H4 (cell line): ENCODE measurements around the gene PHACTR1. TPM values are rescaled to one million over a fixed set of nuclear protein-coding genes. Genes with fewer than 3 reads are reported as not detected.
"Not testable (repeated sequence)": the region's sequence is repeated elsewhere in the genome, so short reads cannot be mapped to it uniquely, and the experiment has no call there.

Experiments used
- DNase-seq: peaks from one replicate; pipeline ENCODE4 v3.0.0-alpha.2; 2015; ENCODE audit warnings: low spot score
- total RNA-seq: library from RNA; depleted of rRNA; stranded (reverse); fragments of >200 nt; shearing (Covaris generic); gene quantifications from 2 replicates; pipeline ENCODE4 v1.2.3, GENCODE V29; 2014

Gene PHACTR1
- total RNA-seq, 1 experiment from 2014 or later = 3.3 TPM

GRCh38 chr6:13101985-13102384 lies 385.4 kb downstream of the PHACTR1 start:
- no peak for DNase-seq

- DNase-seq = no peak
Measured at GRCh38 chr6:13103169-13103568, 386.6 kb downstream of the PHACTR1 start.

GRCh38 chr6:13105139-13105538 lies 388.6 kb downstream of the PHACTR1 start:
- DNase-seq = no peak

- no peak for DNase-seq
Measured at GRCh38 chr6:13112921-13113320, 396.4 kb downstream of the PHACTR1 start.

DNA sequence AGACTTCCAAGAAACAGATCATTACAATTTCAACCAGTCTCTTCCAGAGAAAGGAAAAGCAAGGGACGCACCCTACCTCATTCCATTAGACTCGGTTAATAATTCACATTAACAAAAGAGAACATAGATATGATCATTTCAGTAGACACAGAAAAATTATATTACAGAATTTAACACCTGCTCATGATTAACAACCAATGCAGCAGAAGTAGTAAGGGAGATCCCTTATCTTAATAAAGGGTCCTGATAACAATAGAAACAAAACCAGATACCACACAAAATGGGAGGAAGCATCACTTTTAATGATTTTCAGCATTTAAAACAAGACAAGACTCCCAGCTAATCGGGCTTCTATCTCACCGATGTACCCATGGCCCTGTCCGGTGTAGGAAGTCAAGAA lies 396.8 kb downstream of the PHACTR1 start:
- DNase-seq = no peak

GRCh38 chr6:13113981-13114593 lies 397.5 kb downstream of the PHACTR1 start:
- DNase-seq = no peak

DNA sequence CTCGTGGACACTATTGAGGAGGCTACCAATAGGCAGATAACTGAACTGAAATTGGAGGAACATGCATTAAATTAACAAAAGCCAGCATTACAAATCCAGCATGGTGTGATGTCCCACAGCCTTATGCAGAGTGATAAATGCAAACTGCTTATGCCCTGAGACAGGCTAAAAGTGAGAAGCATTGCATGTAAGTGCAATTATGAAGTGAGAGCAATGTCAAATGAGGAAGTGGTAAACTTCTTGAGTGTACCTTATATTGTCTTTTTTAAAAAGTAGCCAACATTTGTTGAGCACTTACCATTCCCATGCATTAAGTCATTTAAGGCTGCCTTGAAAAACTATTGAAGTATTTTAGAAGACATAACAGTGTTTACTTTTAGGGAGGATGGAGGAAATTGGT lies 399.6 kb downstream of the PHACTR1 start:
- no peak for DNase-seq

GRCh38 chr6:13117570-13117969 lies 401.0 kb downstream of the PHACTR1 start:
- no peak for DNase-seq

- no peak for DNase-seq
Measured at GRCh38 chr6:13119549-13119948, 403.0 kb downstream of the PHACTR1 start.

DNA sequence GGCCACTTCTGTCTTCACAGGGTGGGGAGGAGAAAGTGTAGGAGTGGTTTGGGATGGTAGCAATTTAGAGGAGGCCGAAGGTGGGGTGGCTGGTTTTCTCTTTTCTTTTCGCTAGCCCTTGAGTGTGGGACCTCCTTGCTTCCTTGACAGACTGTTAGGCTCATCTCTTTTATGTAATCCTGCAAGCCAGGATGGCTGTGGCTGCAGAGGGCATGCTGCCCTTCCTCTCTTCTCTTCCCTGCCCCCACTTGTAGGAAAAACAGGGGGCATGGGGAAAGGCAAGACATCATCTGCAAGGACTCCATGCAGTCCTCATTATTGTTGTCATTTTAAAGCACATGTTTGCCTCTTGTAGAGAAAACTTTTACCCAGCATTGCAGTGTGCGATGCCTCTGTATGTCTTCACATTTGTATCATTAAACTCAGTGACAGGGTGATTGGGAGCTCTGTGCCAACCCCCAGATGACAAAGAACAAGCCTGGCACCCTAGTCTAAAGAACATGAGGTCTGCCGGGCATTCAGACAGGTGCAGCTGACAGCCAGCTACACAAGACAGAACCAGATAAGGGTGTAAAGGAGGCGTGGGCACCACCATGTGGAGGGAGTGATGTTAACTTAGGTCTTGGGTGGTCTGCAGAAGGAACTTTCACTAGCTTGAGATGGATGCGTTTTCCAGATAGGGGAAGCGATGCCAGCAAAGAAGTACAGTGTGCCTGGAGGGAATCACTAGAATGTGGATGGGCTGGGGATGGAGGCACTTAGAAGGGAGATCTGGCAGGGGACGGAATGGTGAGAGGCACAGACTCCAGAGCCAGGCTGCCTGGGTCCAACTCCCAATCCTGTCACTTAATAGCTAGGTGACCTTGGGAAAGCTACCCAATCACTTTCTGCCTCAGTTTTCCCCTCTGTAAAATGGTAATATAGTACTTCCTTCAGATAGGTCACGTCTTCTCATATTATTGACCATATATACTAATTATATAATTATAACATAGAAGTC lies 404.2 kb downstream of the PHACTR1 start:
- no peak for DNase-seq

DNA sequence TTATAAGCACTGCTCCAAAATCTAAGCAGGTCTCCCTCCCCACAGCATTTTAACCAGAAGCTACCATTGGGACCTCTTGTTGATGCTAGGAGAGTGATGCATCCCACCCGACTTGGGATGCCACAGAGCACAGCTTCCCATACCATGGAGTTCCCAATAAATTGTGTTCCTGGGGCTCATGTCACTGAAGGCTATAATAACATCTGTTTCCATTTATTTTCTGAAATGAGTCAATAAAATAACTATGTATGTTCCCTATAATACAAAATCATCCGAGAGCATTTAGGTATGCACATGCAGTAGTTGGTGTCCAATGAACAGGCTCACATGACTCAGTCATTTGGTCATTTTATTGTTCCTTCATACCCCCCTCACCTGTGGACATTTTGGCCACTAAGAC lies 407.6 kb downstream of the PHACTR1 start:
- DNase-seq = no peak

DNA sequence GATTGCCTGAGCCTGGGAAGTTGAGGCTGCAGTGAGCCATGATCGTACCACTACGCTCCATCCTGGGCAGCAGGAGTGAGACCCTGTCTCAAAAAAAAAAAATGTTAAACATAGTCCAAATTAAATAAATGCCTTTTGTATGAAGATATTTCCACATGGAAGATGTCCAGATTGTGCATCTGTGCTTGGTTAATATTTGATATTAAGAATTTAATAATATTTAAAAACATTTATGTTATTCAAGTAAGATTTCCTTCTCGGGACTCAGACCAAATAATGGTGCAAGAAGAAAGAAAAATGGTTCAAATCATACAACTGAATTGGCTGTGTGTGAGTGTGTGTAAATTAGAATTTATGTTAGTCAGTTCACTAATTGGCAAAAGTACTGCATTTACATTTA lies 409.3 kb downstream of the PHACTR1 start:
- DNase-seq = no peak

GRCh38 chr6:13131935-13132661 lies 415.5 kb downstream of the PHACTR1 start:
- no peak for DNase-seq

- DNase-seq = not testable (repeated sequence)
Measured at GRCh38 chr6:13133894-13134293, 417.3 kb downstream of the PHACTR1 start.

- DNase-seq = no peak
Measured at GRCh38 chr6:13135152-13135551, 418.6 kb downstream of the PHACTR1 start.

GRCh38 chr6:13139119-13139518 lies 422.6 kb downstream of the PHACTR1 start:
- no peak for DNase-seq

DNA sequence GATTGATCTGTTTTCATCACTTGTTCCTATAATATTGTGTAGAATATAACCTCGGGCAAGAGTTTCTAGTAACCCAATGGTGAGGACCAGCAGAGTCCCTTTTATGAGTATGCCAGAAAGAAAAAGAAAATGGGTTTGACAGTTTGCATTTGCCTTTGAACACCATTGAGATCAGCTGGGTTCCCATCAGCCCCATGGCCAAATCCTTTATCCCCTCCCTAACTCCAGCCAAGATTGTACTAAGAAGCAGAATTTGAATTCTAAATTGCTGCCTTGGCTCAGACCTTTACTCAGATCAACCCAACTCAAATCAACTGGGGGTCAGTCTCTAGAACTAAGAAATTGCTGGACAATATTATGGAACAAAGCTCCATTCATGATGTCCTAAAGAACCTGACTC lies 424.4 kb downstream of the PHACTR1 start:
- no peak for DNase-seq

DNA sequence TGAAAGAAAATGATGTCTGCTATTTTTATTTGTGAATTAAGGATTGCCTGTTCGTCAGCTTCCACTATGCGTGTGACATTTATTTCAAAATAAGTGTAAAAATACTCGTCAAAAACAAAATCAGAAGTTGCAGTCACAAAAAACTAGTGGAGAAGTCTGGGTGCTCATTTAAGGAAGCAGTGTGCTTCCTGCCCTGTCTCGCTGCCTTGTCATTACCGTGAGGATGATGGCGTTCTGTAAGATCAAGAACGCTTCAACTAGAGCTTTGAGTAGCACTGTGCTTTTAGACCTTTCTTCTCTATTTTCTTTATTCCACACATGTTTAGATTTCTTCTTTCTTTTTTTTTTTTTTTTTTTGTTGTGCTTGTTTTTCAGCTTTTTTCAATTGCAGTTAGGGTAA lies 424.8 kb downstream of the PHACTR1 start:
- no peak for DNase-seq

DNA sequence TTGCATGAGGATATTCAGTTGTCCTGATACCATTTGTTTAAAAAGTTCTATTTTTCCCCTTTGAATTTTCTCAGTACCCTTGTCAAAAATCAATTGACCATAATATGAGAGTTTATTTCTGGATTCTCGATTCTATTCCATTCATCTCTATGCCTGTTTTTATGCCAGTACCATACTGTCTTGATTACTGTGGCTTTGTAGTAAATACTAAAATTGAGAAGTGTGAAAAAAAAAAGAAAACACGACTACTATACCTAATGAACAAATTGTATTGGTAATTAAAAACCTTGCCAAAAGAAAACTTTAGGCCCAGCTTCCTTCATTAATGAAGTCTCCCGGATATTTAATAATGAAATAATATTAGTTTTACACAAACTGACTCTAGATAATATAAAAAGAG lies 426.0 kb downstream of the PHACTR1 start:
- no peak for DNase-seq

DNA sequence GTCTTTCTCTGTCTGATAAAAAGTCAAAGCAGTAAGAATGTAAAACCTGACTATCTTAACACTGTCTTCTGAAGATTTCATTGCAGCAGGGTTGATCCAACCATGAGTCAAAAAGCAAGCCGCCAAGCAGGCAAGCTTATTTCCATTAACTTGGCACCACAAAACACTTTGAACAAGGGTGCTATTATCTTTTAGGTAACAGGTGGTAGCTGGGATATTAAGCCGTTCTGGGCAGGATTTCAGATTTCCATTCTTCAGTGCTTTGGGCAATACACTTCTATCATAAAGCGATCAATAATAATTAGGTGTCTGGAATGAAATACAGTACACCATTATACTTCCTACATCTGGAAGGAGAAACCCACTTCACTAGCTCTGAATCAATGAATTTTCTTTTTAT lies 429.9 kb downstream of the PHACTR1 start:
- no peak for DNase-seq

DNA sequence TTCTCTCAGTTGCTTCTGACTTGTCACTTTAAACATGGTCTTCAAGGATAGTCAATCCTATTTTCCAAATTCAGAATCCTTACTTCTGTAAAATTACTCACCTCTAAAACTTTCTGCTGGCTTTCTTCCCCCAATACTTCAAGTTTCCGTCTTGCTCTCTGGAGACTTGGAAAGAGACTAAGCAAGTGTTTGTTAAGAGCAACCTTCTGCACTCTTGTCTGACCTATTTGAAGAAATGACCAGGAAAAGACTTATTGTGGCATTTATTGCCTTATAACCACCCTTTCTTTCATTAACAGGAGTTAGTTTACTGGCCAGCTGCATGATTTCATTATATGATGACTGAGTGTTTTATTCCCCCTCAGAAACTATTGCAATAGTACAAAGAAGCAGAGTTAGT lies 430.8 kb downstream of the PHACTR1 start:
- DNase-seq = no peak

DNA sequence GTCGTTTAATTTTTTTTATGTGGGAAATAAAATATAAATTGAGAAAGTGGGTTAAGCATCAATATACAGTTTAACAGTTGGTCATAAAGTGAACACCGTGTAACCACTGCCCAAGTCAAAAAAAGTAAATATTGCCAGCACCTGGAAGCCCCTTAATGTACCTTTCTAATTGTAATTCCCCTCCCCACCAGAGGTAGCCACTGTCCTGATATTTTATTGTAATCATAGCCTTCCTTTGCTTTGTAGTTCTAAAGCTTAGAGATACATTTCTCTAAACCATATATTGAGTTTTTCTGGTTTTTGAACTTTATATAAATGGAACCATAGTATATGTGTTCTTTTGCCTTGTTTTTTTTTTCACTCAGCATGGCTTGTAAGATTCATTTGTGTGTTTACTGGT lies 431.2 kb downstream of the PHACTR1 start:
- no peak for DNase-seq
